Measurements from ENCODE around the gene CACNB4.
"Not testable (repeated sequence)": the region's sequence is repeated elsewhere in the genome, so short reads cannot be mapped to it uniquely, and the experiment has no call there.

The CACNB4 gene

GRCh38 chr2:152036611-152037469 lies 62.0 kb downstream of the CACNB4 start:
- no peak for DNase-seq (ENCODE audit: low read depth)
- no peak overlapping the region for H3K4me3 ChIP-seq (ENCODE audit: low read depth, low read length)
- TF ChIP-seq, protein P1, sequence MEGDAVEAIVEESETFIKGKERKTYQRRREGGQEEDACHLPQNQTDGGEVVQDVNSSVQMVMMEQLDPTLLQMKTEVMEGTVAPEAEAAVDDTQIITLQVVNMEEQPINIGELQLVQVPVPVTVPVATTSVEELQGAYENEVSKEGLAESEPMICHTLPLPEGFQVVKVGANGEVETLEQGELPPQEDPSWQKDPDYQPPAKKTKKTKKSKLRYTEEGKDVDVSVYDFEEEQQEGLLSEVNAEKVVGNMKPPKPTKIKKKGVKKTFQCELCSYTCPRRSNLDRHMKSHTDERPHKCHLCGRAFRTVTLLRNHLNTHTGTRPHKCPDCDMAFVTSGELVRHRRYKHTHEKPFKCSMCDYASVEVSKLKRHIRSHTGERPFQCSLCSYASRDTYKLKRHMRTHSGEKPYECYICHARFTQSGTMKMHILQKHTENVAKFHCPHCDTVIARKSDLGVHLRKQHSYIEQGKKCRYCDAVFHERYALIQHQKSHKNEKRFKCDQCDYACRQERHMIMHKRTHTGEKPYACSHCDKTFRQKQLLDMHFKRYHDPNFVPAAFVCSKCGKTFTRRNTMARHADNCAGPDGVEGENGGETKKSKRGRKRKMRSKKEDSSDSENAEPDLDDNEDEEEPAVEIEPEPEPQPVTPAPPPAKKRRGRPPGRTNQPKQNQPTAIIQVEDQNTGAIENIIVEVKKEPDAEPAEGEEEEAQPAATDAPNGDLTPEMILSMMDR (IDR thresholded peaks at IDR 0.05; ENCODE audit: low read depth, low read length, missing control alignments): peak; percentile 75

- TF ChIP-seq, protein P1 (IDR thresholded peaks at IDR 0.05; ENCODE audit: low read depth, low read length, missing control alignments): no peak
- no peak for DNase-seq (ENCODE audit: low read depth)
- H3K4me3 ChIP-seq (ENCODE audit: low read depth, low read length): no peak overlapping the region
Observed at GRCh38 chr2:152034257-152034801, 64.5 kb downstream of the CACNB4 start.

DNA sequence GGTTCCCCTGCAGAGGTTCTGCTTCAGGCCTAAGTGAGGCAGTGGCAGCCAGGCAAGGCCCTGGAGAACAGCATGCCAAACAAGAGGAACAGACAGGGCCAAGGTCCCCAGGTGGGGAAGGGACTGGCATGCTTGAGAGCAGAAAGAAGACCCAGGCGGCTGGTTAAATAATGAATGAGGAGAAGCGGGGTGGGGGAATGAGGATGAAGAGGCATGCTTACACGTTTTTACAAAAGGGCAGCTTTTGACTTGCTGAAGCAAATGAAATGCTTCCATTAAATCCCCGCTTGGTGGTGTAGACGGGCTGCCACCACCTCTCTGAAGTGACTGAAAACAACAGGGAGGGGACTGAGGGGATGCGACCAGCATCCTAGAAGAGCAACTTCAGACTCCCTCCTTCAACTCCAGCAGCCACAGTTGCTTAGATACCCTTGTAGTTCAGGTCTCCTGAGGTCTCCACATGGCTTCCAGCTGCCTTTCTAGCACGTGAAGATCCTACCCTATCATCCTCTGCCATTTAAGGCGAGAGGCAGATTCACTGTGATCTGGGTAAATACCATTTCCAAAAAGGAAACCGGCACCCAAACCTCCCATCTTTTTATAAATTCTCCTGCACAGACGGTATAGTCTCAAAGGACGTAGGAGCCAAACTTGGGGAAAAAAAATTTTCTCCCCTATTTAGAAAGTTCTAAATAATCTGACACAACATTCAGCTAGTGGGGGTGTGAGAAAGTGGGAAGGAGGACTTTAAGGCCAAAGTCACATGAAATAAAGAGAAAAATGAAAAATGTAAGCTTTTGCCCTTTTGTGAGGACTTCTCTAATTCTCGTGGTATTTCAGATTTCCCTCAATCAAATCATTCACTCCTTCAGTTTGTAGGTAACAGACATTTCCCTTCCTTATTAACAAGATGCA lies 65.6 kb downstream of the CACNB4 start:
- no peak overlapping the region for H3K4me3 ChIP-seq (ENCODE audit: low read depth, low read length)
- DNase-seq (ENCODE audit: low read depth): no peak
- TF ChIP-seq, protein P1 (IDR thresholded peaks at IDR 0.05; ENCODE audit: low read depth, low read length, missing control alignments): no peak

DNA sequence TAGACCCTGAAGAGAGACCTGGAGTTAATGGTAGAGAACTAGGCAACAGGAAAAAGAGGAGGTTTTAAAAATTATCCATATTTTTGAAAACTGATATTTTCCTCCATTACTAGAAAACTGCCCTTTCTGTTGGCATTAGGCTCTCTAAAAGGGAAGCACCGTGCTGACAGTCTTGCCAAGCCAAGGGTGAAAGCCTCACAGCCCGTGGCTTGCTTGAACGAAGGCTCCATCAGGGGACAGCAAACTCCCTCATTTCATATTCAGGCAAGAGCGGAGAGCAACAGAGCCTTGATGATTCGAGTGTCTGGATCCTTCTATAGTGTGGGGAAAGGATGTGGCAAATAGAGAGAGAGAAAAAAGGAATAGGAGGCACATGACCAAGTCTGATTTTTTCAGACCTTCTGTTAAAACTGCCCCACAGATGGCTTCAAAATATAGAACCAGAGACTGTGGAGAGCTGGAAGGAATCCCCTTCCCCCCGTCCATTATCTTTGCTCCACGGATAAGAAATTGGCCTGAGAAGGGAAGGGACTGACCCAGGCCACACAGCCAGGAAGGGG lies 67.0 kb downstream of the CACNB4 start:
- TF ChIP-seq, protein P1 (IDR thresholded peaks at IDR 0.05; ENCODE audit: low read depth, low read length, missing control alignments): no peak
- no peak overlapping the region for H3K4me3 ChIP-seq (ENCODE audit: low read depth, low read length)
- no peak for DNase-seq (ENCODE audit: low read depth)

- DNase-seq (ENCODE audit: low read depth); H3K4me3 ChIP-seq (ENCODE audit: low read depth, low read length): not testable (repeated sequence)
Observed at GRCh38 chr2:152030596-152031328, 68.1 kb downstream of the CACNB4 start.

GRCh38 chr2:152028182-152028862 lies 70.5 kb downstream of the CACNB4 start:
- H3K4me3 ChIP-seq (ENCODE audit: low read depth, low read length): no peak overlapping the region
- TF ChIP-seq, protein P1 (IDR thresholded peaks at IDR 0.05; ENCODE audit: low read depth, low read length, missing control alignments): no peak
- no peak for DNase-seq (ENCODE audit: low read depth)

Measured in GM12864 (cell line).